Rectal smooth muscle tissue (tissue), 1 donor: ENCODE measurements around the gene TXNDC15.
"Not testable (repeated sequence)": the region's sequence is repeated elsewhere in the genome, so short reads cannot be mapped to it uniquely, and the experiment has no call there.

Experiments used
- H3K27ac ChIP-seq: one replicate; pipeline ENCODE4 v1.7.0; 2013; ENCODE audit warnings: low read depth, low read length, inconsistent platforms
- H3K27me3 ChIP-seq: one replicate; pipeline ENCODE4 v1.7.0; 2013; ENCODE audit warnings: low read length; ENCODE audit not compliant: control insufficient read depth, insufficient read depth
- H3K36me3 ChIP-seq: one replicate; pipeline ENCODE4 v1.7.0; 2013; ENCODE audit warnings: low read length; ENCODE audit not compliant: control insufficient read depth, insufficient read depth
- H3K4me1 ChIP-seq: one replicate; pipeline ENCODE4 v1.7.0; 2013; ENCODE audit warnings: low read length; ENCODE audit not compliant: control insufficient read depth, insufficient read depth
- H3K4me3 ChIP-seq: one replicate; pipeline ENCODE4 v1.7.0; 2013; ENCODE audit warnings: low read length
- H3K9ac ChIP-seq: one replicate; pipeline ENCODE4 v1.7.0; 2013; ENCODE audit warnings: low read length

The TXNDC15 gene

DNA sequence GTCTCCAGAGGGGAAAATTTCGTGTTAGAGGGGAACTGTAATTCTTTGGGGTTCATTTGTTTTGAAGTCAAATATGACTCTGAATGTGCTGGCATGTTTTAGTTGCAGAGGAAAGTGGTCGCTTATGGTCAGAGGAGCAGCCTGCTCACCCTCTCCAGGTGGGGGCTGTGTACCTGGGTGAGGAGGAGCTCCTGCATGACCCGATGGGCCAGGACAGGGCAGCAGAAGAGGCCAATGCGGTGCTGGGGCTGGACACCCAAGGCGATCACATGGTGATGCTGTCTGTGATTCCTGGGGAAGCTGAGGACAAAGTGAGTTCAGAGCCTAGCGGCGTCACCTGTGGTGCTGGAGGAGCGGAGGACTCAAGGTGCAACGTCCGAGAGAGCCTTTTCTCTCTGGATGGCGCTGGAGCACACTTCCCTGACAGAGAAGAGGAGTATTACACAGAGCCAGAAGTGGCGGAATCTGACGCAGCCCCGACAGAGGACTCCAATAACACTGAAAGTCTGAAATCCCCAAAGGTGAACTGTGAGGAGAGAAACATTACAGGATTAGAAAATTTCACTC lies 13.5 kb downstream of the TXNDC15 start:
- Histone ChIP-seq H3K9ac (no peak overlapping the region), H3K36me3 (peaks cover 2% of the 10 kb centered on the region), H3K27ac (no peak overlapping the region), H3K4me1 (no peaks in the 10 kb centered on the region), H3K4me3 (no peak overlapping the region), H3K27me3 (no peaks in the 10 kb centered on the region)

DNA sequence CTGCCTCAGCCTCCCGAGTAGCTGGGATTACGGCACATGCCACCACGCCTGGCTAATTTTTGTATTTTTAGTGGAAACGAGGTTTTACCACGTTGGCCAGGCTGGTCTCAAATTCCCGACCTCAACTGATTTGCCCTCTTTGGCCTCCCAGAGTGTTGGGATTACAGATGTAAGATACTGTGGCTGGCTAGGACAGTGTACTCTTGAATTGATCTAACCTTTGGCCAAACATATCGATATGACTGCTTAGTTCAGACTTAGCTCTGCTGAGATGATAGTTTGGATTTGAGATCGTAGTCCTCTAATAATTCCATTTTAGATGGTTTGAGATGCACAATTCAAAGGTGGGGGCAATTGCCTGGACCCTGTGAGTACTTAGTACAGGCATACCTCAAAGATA lies 15.2 kb downstream of the TXNDC15 start:
- Histone ChIP-seq H3K27me3 (no peaks in the 10 kb centered on the region), H3K4me3 (no peak overlapping the region), H3K9ac (no peak overlapping the region), H3K27ac (no peak overlapping the region), H3K4me1 (no peaks in the 10 kb centered on the region), H3K36me3 (peaks cover 2% of the 10 kb centered on the region)

DNA sequence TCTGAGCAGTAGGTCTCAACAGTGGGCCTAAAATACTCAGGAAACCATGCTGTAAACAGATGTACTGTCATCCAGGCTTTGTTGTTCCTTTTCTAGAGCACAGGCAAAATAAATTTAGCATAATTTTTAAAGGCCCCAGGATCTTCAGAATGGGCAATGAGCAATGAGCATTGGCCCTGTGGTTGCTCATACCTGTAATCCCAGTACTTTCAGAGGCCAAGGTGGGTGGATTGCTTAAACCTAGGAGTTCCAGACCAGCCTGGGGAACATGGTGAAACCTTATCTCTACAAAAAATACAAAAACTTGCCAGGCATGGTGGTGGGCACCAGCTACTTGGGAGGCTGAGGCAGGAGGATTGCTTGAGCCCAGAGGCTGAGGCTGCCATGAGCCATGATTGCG lies 17.3 kb downstream of the TXNDC15 start:
- H3K9ac ChIP-seq = no peak overlapping the region
- H3K27me3 ChIP-seq = no peaks in the 10 kb centered on the region
- no peak overlapping the region for H3K4me3 ChIP-seq
- peaks cover 2% of the 10 kb centered on the region for H3K36me3 ChIP-seq
- H3K4me1 ChIP-seq = no peaks in the 10 kb centered on the region
- no peak overlapping the region for H3K27ac ChIP-seq

DNA sequence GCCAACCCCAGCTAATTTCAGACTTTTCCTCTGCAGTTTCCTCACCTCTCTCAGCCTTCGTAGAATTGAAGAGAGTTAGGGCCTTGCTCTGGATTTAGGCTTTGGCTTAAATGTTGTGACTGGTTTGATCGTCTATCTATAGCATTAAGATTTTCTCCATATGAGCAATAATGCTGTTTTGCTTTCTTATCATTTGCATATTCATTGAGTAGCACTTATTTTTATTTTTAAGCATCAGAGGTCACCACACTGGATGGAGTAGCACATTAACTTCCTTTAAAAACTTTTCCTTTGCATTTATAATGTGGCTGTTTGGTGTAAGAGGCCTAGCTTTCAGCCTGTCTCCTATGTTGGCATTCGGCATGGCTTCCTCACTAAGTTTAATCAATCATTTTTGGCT lies 18.1 kb downstream of the TXNDC15 start:
- no peak overlapping the region for H3K9ac ChIP-seq
- no peak overlapping the region for H3K27ac ChIP-seq
- no peaks in the 10 kb centered on the region for H3K27me3 ChIP-seq
- H3K36me3 ChIP-seq = peaks cover 2% of the 10 kb centered on the region
- no peak overlapping the region for H3K4me3 ChIP-seq
- H3K4me1 ChIP-seq = no peaks in the 10 kb centered on the region

DNA sequence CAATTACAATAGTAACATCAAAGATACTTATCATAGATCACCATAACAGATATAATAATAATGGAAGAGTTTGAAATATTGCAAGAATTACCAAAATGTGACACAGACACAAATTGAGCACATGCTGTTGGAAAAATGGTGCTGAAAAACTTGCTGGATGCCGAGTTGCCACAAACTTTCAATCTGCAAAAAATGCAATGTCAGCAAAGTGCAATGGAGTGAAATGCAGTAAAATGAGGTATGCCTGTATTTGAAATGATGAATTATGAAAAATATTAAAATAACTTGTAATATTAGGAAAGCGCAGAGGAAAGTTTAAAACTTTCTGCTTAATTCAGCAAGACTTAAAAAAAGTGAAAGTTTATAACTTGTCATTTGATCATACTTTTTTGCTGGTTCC lies 18.8 kb downstream of the TXNDC15 start:
- Histone ChIP-seq H3K4me1 (no peaks in the 10 kb centered on the region), H3K36me3 (peaks cover 2% of the 10 kb centered on the region), H3K27ac (no peak overlapping the region), H3K4me3 (no peak overlapping the region), H3K27me3 (no peaks in the 10 kb centered on the region), H3K9ac (no peak overlapping the region)

DNA sequence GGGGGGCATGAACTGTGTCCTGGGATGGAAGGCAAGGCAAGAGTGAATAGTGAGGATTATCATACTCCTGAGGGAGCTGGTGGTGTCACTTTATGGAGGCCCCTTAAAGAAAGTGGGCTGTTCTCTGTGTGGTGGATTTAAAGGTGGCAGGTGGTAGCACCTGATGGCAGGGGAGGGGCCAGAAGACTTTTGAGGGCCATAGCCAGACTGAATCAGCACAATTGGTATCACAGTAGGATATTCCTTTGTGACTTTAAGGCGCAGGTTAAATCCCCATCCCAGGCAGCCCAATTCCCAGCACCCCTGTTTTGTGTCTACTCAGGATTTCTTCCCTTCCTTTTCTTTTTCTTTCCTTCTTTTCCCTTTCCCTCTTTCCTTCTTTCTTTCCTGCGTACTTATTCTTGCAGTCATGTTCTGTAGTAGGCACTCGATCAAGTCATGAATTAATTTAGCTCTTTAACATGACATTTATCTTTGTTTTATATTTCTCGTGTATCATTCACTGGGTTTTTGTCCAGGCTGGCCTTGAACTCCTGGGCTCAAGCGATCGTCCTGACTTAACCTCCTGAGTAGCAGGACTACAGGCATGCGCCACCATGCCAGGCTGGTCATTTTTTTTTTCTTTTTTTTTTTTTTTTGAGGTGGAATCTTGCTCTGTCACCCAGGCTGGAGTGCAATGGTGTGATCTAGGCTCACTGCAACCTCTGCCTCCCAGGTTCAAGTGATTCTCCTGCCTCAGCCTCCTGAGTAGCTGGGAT lies 19.8 kb downstream of the TXNDC15 start:
- H3K4me3 ChIP-seq = no peak overlapping the region
- H3K36me3 ChIP-seq = peaks cover under 1% of the 10 kb centered on the region
- no peaks in the 10 kb centered on the region for H3K4me1 ChIP-seq
- no peaks in the 10 kb centered on the region for H3K27me3 ChIP-seq
- H3K27ac ChIP-seq = no peak overlapping the region
- no peak overlapping the region for H3K9ac ChIP-seq

DNA sequence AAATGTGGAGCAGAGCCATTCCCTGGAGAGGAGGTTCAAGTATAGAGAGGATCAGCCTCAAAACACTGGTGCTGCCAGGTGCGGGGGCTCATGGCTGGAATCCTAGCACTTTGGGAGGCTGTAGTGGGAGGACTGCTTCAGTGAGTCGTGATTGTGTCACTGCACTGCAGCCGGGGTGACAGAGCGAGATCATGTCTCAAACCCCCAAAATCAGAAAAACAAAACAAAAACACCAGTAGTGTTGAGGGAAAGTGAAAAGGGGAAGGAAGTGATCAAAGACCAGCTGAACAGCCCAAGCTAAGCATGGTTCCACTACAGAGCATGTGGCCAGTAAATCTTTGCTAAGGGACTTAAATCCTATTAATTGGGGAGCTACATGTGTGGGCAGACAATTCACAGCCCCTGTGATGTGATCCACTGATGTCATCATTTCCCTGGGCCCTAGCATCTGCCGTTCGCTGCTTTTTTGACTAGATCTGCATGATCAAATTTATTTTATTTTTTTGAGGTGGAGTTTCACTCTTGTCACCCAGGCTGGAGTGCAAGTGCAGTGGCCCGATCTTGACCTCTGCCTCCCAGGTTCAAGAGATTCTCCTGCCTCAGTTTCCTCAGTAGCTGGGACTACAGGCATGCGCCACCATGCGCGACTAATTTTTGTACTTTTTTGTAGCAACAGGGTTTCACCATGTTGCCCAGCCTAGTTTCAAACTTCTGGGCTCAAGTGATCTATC lies 28.1 kb downstream of the TXNDC15 start:
- Histone ChIP-seq H3K36me3 (no peaks in the 10 kb centered on the region), H3K27me3 (no peaks in the 10 kb centered on the region), H3K4me1 (no peaks in the 10 kb centered on the region), H3K9ac (no peak overlapping the region), H3K4me3 (no peak overlapping the region), H3K27ac (no peak overlapping the region)

DNA sequence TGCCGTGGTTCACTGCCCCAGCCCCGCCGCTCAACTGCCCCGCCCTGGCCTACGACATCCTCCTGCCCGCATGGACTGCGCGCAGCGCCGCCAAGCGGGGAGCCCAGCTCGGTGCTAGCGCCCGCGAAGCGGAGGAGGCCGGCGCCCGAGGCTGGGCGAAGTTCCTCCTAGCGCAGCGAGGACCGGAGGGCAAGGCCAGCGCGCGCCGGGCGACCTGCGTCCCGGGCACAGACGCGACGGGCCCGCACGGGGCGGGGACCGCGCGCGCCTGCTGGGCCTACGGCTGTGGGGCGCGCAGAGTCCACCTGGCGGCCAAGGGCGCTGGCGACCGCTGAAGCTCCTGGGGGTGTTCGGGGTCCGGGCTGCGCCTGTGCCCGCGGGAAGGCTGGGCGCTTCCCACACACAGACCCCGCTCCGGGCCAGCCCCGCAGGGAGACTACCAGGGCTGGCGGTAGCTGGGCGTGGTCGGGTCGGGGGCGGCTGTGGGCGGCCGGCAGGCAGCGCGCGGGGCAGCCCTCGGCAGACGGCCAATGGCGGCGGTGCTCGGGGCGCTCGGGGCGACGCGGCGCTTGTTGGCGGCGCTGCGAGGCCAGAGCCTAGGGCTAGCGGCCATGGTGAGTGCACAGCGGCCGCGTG lies 30.6 kb downstream of the TXNDC15 start, which contains the start of gene PCBD2:
Gene PCBD2 (plus strand): TSS at position 522 of the 636 bp plus-strand sequence. CDS start 9 bp downstream, at position 531.
- Histone ChIP-seq H3K27me3 (no peaks in the 10 kb centered on the region), H3K4me1 (no peaks in the 10 kb centered on the region), H3K4me3 (peak within 1 kb of the TSS; percentile 72), H3K27ac (peak within 1 kb of the TSS; percentile 98), H3K9ac (peak within 1 kb of the TSS; percentile 94), H3K36me3 (no peaks in the 10 kb centered on the region)

DNA sequence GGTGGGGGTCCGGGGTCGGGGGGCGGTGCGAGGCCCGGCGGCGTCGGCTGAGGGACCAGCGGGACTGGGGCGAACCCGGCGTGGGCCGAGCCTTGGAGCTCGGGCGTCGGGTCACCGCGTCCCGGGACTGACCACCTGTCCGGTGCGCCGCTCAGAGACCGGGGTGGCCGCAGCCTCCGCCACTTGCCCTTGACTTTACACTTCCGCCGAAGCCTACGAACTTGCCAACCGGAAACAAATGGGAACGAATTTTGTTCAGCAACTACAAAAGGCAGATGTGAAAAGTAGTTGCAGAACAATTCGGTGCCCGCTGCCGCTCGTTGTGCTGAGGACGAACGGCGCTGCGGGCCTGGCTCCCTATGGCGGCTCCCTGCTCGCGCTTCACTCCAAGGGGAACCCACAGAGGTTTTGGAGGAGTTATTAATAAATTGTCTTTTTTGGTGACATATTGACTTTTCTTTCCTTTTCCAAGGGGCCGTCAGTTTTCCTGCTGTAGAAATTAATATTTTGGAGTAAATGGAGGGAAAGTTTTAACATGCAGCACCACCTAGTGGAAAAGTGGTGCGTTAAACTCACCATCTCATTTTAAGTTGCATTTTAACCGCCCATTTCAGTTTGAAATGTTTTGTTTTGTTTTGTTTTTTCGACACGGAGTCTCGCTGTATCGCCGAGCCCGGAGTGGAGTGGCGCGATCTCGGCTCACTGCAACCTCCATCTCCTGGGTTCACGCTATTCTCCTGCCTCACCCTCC lies 31.2 kb downstream of the TXNDC15 start:
- Histone ChIP-seq H3K4me1 (no peaks in the 10 kb centered on the region), H3K4me3 (peak overlapping the region; percentile 72), H3K27ac (peak overlapping the region; percentile 98), H3K36me3 (no peaks in the 10 kb centered on the region), H3K9ac (peak overlapping the region; percentile 3), H3K27me3 (no peaks in the 10 kb centered on the region)

DNA sequence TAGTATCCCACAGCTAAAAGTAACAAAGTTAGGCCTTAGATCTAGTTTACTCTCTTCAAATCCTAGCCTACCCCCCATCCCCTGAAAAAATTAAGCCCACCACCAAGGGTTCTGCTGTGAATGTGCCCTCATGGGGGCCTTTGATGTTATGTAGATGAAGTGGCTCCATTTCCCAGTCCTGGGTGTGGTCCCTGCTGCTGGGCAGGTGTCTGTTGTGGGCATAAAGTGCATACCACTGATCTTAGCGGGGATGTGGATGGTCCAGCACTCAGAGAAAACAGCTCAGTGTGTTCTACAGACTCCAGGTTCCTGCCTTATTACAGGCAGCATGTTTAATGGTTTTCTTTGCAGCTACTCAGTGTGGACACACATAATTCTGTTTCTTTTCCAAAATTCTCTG lies 32.6 kb downstream of the TXNDC15 start:
- Histone ChIP-seq H3K27ac (no peak overlapping the region), H3K27me3 (no peaks in the 10 kb centered on the region), H3K4me3 (no peak overlapping the region), H3K4me1 (no peaks in the 10 kb centered on the region), H3K9ac (no peak overlapping the region), H3K36me3 (no peaks in the 10 kb centered on the region)

DNA sequence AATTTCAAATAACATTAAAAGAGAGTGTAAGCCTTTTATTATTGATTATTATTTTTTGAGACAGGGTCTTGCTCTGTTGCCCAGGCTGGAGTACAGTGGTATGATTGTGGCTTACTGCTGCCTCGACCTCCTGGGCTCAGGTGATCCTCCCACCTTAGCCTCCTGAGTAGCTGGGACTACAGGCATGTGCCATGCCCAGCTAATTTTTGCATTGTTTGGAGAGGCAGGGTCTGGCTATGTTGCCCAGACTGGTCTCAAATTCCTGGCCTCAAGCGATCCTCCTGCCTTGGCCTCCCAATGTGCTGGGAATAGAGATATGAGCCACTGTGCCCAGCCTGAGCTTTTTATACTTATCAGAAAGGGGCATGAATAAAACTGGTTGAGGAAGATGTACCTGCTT lies 36.6 kb downstream of the TXNDC15 start:
- not testable (repeated sequence) for H3K27me3 ChIP-seq, H3K4me1 ChIP-seq, H3K9ac ChIP-seq, H3K27ac ChIP-seq, H3K4me3 ChIP-seq, H3K36me3 ChIP-seq
